Right lobe of liver (tissue), 6 donors: ENCODE measurements around the gene ARHGEF5. TPM values are rescaled to one million over a fixed set of nuclear protein-coding genes. Genes with fewer than 3 reads are reported as not detected.
A peak's percentile ranks its signal among the peaks of the same experiment; 100 is the strongest.

Source experiments
- ATAC-seq, 4 donors: fragments of 200-7000 bp; cut with Tn5 transposase; one replicate each; pipeline ENCODE4 v1.9.1; 2020; ENCODE audit warnings: mild to moderate bottlenecking in 4 of 4, moderate library complexity in 4 of 4
- DNase-seq, 3 donors: peaks; one replicate each; pipeline ENCODE4 v3.0.0-alpha.2; 2020
- H3K27ac ChIP-seq, 3 donors: fragments of 200-600 bp; one replicate each; pipeline ENCODE4 v1.8.0; 2022
- H3K27me3 ChIP-seq, 2 donors: fragments of 200-600 bp; one replicate each; pipeline ENCODE4 v1.8.0; 2022
- H3K36me3 ChIP-seq, 4 donors: fragments of 200-600 bp; sonication (generic) in 1 of 4; one replicate each; pipeline versions ENCODE4 v1.5.1 to v1.8.0; 2017 to 2022; ENCODE audit warnings: control low read depth in 1 of 4
- H3K4me1 ChIP-seq, 4 donors: fragments of 200-600 bp; sonication (generic) in 1 of 4; one replicate each; pipeline versions ENCODE4 v1.5.1 to v1.8.0; 2017 to 2022; ENCODE audit warnings: control low read depth in 1 of 4
- H3K4me3 ChIP-seq, 3 donors: fragments of 200-600 bp; one replicate each; pipeline ENCODE4 v1.8.0; 2022
- H3K9me3 ChIP-seq, 4 donors: fragments of 200-600 bp; sonication (generic) in 1 of 4; one replicate each; pipeline versions ENCODE4 v1.5.1 to v1.8.0; 2017 to 2022; ENCODE audit warnings: control low read depth in 1 of 4
- CTCF ChIP-seq, 4 donors: fragments of 200-600 bp in 3 of 4; fragments of 450-650 bp in 1 of 4; IDR thresholded peaks; one replicate each; pipeline versions ENCODE4 v1.5.1 to v1.8.0; 2016 to 2022; ENCODE audit warnings: antibody characterized with exemption in 4 of 4, mild to moderate bottlenecking in 2 of 4
- POLR2A ChIP-seq: fragments of 450-650 bp; IDR thresholded peaks from one replicate; pipeline ENCODE4 v1.6.1; 2017; ENCODE audit warnings: antibody characterized with exemption, mild to moderate bottlenecking
- WGBS: methylation state at CpG from one replicate; pipeline ENCODE4 v1.1.6; 2018; ENCODE audit warnings: low coverage, low lambda C conversion rate; ENCODE audit not compliant: insufficient coverage; ENCODE audit errors: missing lambda C conversion rate; 5-methylcytosine and 5-hydroxymethylcytosine counted together
- intact Hi-C, 2 donors: fragments of 100-400 bp; cut with DNase I; formaldehyde crosslinking; loops; one replicate each; pipeline versions ENCODE4 v1.11.2 to v1.14.1; 2022
- total RNA-seq, 6 experiments: library from RNA; depleted of rRNA in 2 of 6; stranded (reverse); fragments of >200 nt in 2 of 6; fragmentation: NEBNext Ultra II Directional in 3 of 6; extraction: Animal tissue kit (Norgen Biotek cat#: 25700) in 3 of 6; gene quantifications; one replicate each; pipeline versions ENCODE4 v1.1.0 to v1.2.4, GENCODE V29; 2016 to 2023
- donor health status: DM: no; HTN: yes; CAD: no.
- donor health status: DM: no; HTN: no; CAD: no.
- donor health status: DM: no; HTN: no; CAD: no.
- donor health status: DM: no; HTN: yes; CAD: no.
- donor health status: DM: no; HTN: yes; CAD: no.

ARHGEF5 gene
- total RNA-seq, 6 experiments from 2014 or later: 10.2 to 18.2 (median 15.0) TPM

GRCh38 chr7:144401490-144401889 is 46.3 kb downstream of the ARHGEF5 start:
- no peak for TF ChIP-seq CTCF (IDR thresholded peaks at IDR 0.05)
- no peak for TF ChIP-seq POLR2A
- Histone ChIP-seq H3K4me1 (no peaks in the 10 kb centered on the region), H3K4me3 (no peak overlapping the region), H3K27me3 (no peaks in the 10 kb centered on the region), H3K27ac (no peak overlapping the region), H3K36me3 (no peaks in the 10 kb centered on the region), H3K9me3 (no peaks in the 10 kb centered on the region)
- DNase-seq: no peak
- intact Hi-C loops: no loop called here
- no peak for ATAC-seq
- WGBS: 39% methylated on average over 4 of the region's 5 CpGs

GRCh38 chr7:144403102-144403501 is 47.9 kb downstream of the ARHGEF5 start:
- no peak for TF ChIP-seq POLR2A
- H3K27me3 ChIP-seq: no peaks in the 10 kb centered on the region
- WGBS: 71% methylated on average over 1 of the region's 11 CpGs
- H3K27ac ChIP-seq: no peak overlapping the region
- H3K4me3 ChIP-seq: no peak overlapping the region
- H3K36me3 ChIP-seq: no peaks in the 10 kb centered on the region
- no peaks in the 10 kb centered on the region for H3K9me3 ChIP-seq
- no peak for ATAC-seq
- intact Hi-C loops: no loop called here
- no peaks in the 10 kb centered on the region for H3K4me1 ChIP-seq
- no peak for DNase-seq

- WGBS: 50% methylated on average over 2 of the region's 39 CpGs
- H3K9me3 ChIP-seq: no peaks in the 10 kb centered on the region
- intact Hi-C loops: no loop called here
- H3K4me3 ChIP-seq: no peak within 1 kb of the TSS
- H3K4me1 ChIP-seq: no peaks in the 10 kb centered on the region
- no peaks in the 10 kb centered on the region for H3K27me3 ChIP-seq
- no peak for DNase-seq
- peak in 1 of 4 donors; percentile 21 for ATAC-seq
- H3K36me3 ChIP-seq: no peaks in the 10 kb centered on the region
- no peak for TF ChIP-seq CTCF (IDR thresholded peaks at IDR 0.05)
- TF ChIP-seq POLR2A: no peak
- no peak within 1 kb of the TSS for H3K27ac ChIP-seq
Observed at GRCh38 chr7:144403649-144404061, 48.5 kb downstream of the ARHGEF5 start, which contains the start of gene NOBOX. Gene NOBOX (minus strand): TSS chr7:144403693.

GRCh38 chr7:144404946-144405345 is 49.7 kb downstream of the ARHGEF5 start:
- TF ChIP-seq CTCF (IDR thresholded peaks at IDR 0.05) (no peak), POLR2A (no peak)
- DNase-seq (no peak), ATAC-seq (no peak)
- Histone ChIP-seq H3K27ac (no peak overlapping the region), H3K36me3 (no peaks in the 10 kb centered on the region), H3K27me3 (no peaks in the 10 kb centered on the region), H3K9me3 (no peaks in the 10 kb centered on the region), H3K4me1 (no peaks in the 10 kb centered on the region), H3K4me3 (no peak overlapping the region)
- intact Hi-C loops: no loop called here
- WGBS: 65% methylated on average over 4 of the region's 4 CpGs

GRCh38 chr7:144407266-144407931 is 52.2 kb downstream of the ARHGEF5 start:
- no peak overlapping the region for H3K27ac ChIP-seq
- ATAC-seq: peak in 1 of 4 donors; percentile 28
- DNase-seq: no peak
- H3K4me1 ChIP-seq: no peaks in the 10 kb centered on the region
- H3K36me3 ChIP-seq: no peaks in the 10 kb centered on the region
- TF ChIP-seq POLR2A: no peak
- no peak for TF ChIP-seq CTCF (IDR thresholded peaks at IDR 0.05)
- H3K4me3 ChIP-seq: no peak overlapping the region
- WGBS: 55% methylated on average over 11 of the region's 12 CpGs
- H3K9me3 ChIP-seq: no peaks in the 10 kb centered on the region
- H3K27me3 ChIP-seq: no peaks in the 10 kb centered on the region
- intact Hi-C loops: no loop called here
